Right atrium auricular region (tissue), 2 donors: Measurements from ENCODE around the gene ATF4. TPM values are rescaled to one million over a fixed set of nuclear protein-coding genes. Genes with fewer than 3 reads are reported as not detected.

Source experiments
- DNase-seq: peaks from one replicate; pipeline ENCODE4 v3.0.0-alpha.2; 2019; ENCODE audit warnings: low spot score
- H3K27ac ChIP-seq, 2 donors: fragments of 200-600 bp; sonication (generic); 1 replicate in 1 of 2; 2 replicates in 1 of 2; pipeline ENCODE4 v1.5.1; 2016 to 2019
- H3K27me3 ChIP-seq, 2 donors: fragments of 200-600 bp; sonication (generic); one replicate each; pipeline versions ENCODE4 v1.5.1 to v1.6.0; 2017 to 2019
- H3K36me3 ChIP-seq: fragments of 200-600 bp; sonication (generic); one replicate; pipeline ENCODE4 v1.5.1; 2016
- H3K4me1 ChIP-seq, 2 donors: fragments of 200-600 bp; sonication (generic); one replicate each; pipeline versions ENCODE4 v1.5.1 to v1.6.0; 2017 to 2019
- H3K4me3 ChIP-seq, 2 donors: fragments of 200-600 bp; sonication (generic); 1 replicate in 1 of 2; 2 replicates in 1 of 2; pipeline ENCODE4 v1.5.1; 2017 to 2019; ENCODE audit warnings: mild to moderate bottlenecking in 1 of 2, moderate library complexity in 1 of 2
- H3K9me3 ChIP-seq, 2 donors: fragments of 200-600 bp; sonication (generic); one replicate each; pipeline ENCODE4 v1.5.1; 2019
- total RNA-seq, 2 donors: library from RNA; depleted of rRNA; stranded (reverse); fragments of >200 nt; gene quantifications; one replicate each; pipeline ENCODE4 v1.1.0, GENCODE V29; 2016
- TF ChIP-seq, protein P1 (sequence below), 2 donors: fragments of 200-600 bp; sonication (generic); IDR thresholded peaks; one replicate each; pipeline ENCODE4 v1.5.1; 2019; ENCODE audit warnings: antibody characterized with exemption in 2 of 2

The ATF4 gene
- total RNA-seq, 2 donors from 2014 or later = 155 to 256 TPM

DNA sequence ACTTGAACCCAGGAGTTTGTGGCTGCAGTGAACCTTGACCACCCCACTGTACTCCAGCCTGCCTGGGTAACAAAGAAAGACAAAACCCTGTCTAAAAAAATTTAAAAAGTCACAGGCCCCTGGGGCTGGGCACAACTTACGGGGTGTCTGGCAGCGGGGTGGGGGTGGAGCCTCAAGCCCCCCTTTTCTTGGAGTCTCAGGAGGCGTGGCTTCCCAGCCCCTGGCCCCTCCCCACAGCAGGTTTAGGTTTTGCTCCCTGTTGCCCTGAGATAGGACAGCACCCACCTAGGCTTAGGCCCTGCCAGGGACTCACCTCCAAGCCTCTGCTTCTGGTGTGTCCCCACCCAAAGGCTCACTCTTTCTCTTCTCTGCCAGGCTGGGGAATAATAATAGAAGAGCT lies 41.1 kb upstream of the ATF4 start:
- Histone ChIP-seq H3K36me3 (no peaks in the 10 kb centered on the region), H3K4me3 (no peak overlapping the region), H3K9me3 (no peaks in the 10 kb centered on the region), H3K27me3 (no peaks in the 10 kb centered on the region), H3K4me1 (peaks cover 0 to 12% of the 10 kb centered on the region in 2 donors), H3K27ac (no peak overlapping the region)
- TF ChIP-seq, protein P1, sequence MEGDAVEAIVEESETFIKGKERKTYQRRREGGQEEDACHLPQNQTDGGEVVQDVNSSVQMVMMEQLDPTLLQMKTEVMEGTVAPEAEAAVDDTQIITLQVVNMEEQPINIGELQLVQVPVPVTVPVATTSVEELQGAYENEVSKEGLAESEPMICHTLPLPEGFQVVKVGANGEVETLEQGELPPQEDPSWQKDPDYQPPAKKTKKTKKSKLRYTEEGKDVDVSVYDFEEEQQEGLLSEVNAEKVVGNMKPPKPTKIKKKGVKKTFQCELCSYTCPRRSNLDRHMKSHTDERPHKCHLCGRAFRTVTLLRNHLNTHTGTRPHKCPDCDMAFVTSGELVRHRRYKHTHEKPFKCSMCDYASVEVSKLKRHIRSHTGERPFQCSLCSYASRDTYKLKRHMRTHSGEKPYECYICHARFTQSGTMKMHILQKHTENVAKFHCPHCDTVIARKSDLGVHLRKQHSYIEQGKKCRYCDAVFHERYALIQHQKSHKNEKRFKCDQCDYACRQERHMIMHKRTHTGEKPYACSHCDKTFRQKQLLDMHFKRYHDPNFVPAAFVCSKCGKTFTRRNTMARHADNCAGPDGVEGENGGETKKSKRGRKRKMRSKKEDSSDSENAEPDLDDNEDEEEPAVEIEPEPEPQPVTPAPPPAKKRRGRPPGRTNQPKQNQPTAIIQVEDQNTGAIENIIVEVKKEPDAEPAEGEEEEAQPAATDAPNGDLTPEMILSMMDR (IDR thresholded peaks at IDR 0.05) = no peak
- DNase-seq = no peak

DNA sequence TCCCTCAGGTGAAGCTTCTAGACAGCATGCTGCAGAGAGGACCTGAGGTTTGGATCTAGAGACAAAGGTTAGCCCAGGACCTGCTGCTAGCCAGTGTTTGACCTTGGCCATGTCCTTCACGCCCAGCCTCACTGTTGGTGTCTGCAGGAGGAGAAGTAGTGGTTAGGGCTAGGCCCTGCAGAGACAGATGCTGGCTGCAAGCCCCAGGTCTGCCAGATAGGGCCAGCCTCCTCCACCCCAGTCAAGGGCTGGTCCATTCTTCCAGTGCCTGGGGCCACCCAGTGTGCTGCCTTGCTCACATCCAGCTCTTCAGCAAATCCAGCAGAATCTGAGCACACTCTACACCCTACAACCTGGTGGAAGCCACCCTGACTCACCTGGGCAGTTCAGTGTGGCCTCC lies 39.8 kb upstream of the ATF4 start:
- Histone ChIP-seq H3K9me3 (no peaks in the 10 kb centered on the region), H3K4me1 (peaks cover 0 to 8% of the 10 kb centered on the region in 2 donors), H3K4me3 (no peak overlapping the region), H3K36me3 (no peaks in the 10 kb centered on the region), H3K27ac (no peak overlapping the region), H3K27me3 (no peaks in the 10 kb centered on the region)
- TF ChIP-seq, protein P1 (IDR thresholded peaks at IDR 0.05) = no peak
- DNase-seq = no peak

DNA sequence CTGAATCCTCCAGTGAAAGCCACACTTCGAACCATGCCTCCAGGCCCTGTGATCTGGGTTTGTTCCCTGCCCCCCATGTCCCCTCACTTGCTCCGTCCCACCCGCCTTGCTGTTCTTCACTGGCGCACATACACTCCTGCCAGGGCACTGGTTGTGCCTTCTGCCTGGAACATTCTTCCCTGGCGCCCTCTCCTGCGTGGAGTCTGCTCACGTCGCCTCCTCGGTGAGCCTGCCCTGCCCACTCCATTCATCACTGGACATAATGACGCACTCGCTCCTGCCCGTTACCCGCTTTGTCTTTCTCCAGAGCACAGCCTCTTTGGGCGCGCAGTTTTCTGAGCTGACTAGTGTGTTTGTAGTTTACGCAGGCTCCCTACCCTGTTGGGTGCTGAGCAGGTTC lies 39.3 kb upstream of the ATF4 start:
- Histone ChIP-seq H3K4me1 (peaks cover 0 to 8% of the 10 kb centered on the region in 2 donors), H3K9me3 (no peaks in the 10 kb centered on the region), H3K36me3 (no peaks in the 10 kb centered on the region), H3K27me3 (no peaks in the 10 kb centered on the region), H3K4me3 (no peak overlapping the region), H3K27ac (no peak overlapping the region)
- TF ChIP-seq, protein P1 (IDR thresholded peaks at IDR 0.05) = no peak
- no peak for DNase-seq

- no peaks in the 10 kb centered on the region for H3K27me3 ChIP-seq
- peaks cover 0 to 8% of the 10 kb centered on the region in 2 donors for H3K4me1 ChIP-seq
- H3K27ac ChIP-seq = no peak overlapping the region
- no peaks in the 10 kb centered on the region for H3K36me3 ChIP-seq
- DNase-seq = no peak
- TF ChIP-seq, protein P1 (IDR thresholded peaks at IDR 0.05) = no peak
- no peaks in the 10 kb centered on the region for H3K9me3 ChIP-seq
- H3K4me3 ChIP-seq = no peak overlapping the region
Measured at GRCh38 chr22:39481595-39481994, 38.8 kb upstream of the ATF4 start.

DNA sequence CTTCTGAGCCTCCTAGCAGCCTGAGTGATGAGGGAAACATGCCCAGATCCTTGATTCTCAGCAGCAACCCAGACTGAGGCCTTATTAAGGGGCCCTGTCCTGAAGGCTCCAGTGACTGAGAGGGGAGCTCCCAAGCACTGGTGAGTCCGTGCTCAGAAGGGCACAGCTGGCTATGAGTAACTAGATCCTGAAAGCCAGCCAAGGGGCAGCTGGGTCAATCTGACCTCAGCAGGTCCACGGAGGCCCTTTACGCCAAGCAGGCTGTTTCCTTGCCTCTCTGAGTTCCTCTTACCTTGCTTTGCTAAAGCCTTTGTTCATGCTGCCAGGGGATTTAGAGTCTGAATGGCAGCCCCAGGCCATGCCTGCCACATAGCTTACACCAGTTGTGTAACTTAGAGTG lies 37.6 kb upstream of the ATF4 start:
- Histone ChIP-seq H3K4me3 (no peak overlapping the region), H3K4me1 (peaks cover 0 to 8% of the 10 kb centered on the region in 2 donors), H3K36me3 (no peaks in the 10 kb centered on the region), H3K27ac (no peak overlapping the region), H3K9me3 (no peaks in the 10 kb centered on the region), H3K27me3 (no peaks in the 10 kb centered on the region)
- TF ChIP-seq, protein P1 (IDR thresholded peaks at IDR 0.05) = no peak
- no peak for DNase-seq
